Astrocyte (in vitro differentiated cells and primary cell): Measurements from ENCODE around the gene OR10X1.

Experiments
- CTCF ChIP-seq: IDR thresholded peaks from 2 replicates; pipeline ENCODE4 v1.5.1; 2011; ENCODE audit warnings: low read depth, mild to moderate bottlenecking, inconsistent platforms, low read length, moderate library complexity; ENCODE audit not compliant: insufficient read depth
- EZH2 ChIP-seq: IDR thresholded peaks from 2 replicates; pipeline ENCODE4 v1.6.1; 2012; ENCODE audit warnings: mild to moderate bottlenecking, low read length, inconsistent platforms; ENCODE audit not compliant: insufficient read depth

DNA sequence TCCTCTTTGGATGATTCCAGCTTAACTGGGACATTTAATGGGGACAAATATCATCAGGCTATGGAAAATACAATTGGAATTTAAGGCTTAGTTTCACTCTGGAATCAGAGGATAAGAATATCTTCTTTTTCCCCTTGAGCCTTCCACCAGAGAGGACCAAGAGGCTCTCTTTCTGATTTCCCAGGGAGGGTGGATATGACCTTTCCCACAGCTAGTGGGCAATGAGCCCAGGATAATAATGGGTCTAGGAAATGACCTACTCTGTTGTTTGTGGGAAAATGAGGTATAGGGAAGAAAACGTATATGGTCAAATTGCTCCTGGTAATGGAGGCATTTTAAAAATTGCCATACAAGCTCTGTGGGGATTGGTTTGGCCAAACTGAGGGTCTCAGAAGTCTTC lies 27.4 kb downstream of the OR10X1 start:
- TF ChIP-seq CTCF (no peak), EZH2 (no peak)
